H1 (cell line): ENCODE measurements around the gene AURKB. TPM values are rescaled to one million over a fixed set of nuclear protein-coding genes. Genes with fewer than 3 reads are reported as not detected.

Source experiments
- CHD7 ChIP-seq: fragments of 300-600 bp; sonication (generic); IDR thresholded peaks from 2 replicates; pipeline ENCODE4 v1.7.1; 2012; ENCODE audit warnings: low read length, moderate library complexity, mild to moderate bottlenecking, inconsistent platforms; ENCODE audit not compliant: insufficient replicate concordance
- HDAC2 ChIP-seq, 2 experiments: fragments of 300-600 bp in 1 of 2; sonication (generic) in 1 of 2; IDR thresholded peaks; 2 replicates each; pipeline ENCODE4 v1.6.1; 2011 to 2012; ENCODE audit warnings: low read depth in 2 of 2, low read length in 2 of 2, mild to moderate bottlenecking in 2 of 2, moderate library complexity in 2 of 2, borderline replicate concordance in 1 of 2, inconsistent platforms in 1 of 2
- TAF1 ChIP-seq: IDR thresholded peaks from 2 replicates; pipeline ENCODE4 v1.6.1; 2011; ENCODE audit warnings: mild to moderate bottlenecking, low read depth, low read length
- polyA plus RNA-seq, 7 experiments: library from polyadenylated mRNA; depleted of rRNA in 3 of 7; stranded (reverse) in 5 of 7; unstranded in 2 of 7; fragments of >200 nt in 5 of 7; fragments of 200-250 nt in 2 of 7; gene quantifications; 1 replicate in 5 of 7; 2 replicates in 1 of 7; 4 replicates in 1 of 7; pipeline versions ENCODE4 v1.2.1 to v1.2.3, GENCODE V29; 2011 to 2013; ENCODE audit warnings: missing spikeins in 2 of 7, mixed read lengths in 2 of 7
- total RNA-seq: library from RNA; stranded (reverse); fragmentation: NEBNext Ultra II Directional; extraction: Animal tissue kit (Norgen Biotek cat#: 25700); gene quantifications from 2 replicates; pipeline ENCODE4 v1.2.1, GENCODE V29; 2021

The AURKB gene
- total and polyA plus RNA-seq, 2 of the 8 experiments (the other 6 are each of a cell fraction or from before 2014, with no cell fraction given): 102 to 160 TPM

- TF ChIP-seq TAF1: no peak
- no peak for TF ChIP-seq HDAC2 (IDR thresholded peaks at IDR 0.05; ENCODE audit: borderline replicate concordance in 1 of 2, low read depth in 2 of 2, low read length in 2 of 2)
- TF ChIP-seq CHD7: no peak
These were observed 47.4 kb upstream of the AURKB start (continued) for GRCh38 chr17:8257801-8258200.
